Fibroblast of lung (primary cell): ENCODE measurements around the gene MICAL3. TPM values are rescaled to one million over a fixed set of nuclear protein-coding genes. Genes with fewer than 3 reads are reported as not detected.

Experiments used
- DNase-seq, 2 donors: peaks; one replicate each; pipeline versions ENCODE4 v3.0.0 to v3.0.0-alpha.2; 2010; ENCODE audit warnings: low read depth in 2 of 2
- H2AFZ ChIP-seq: 2 replicates; pipeline ENCODE4 v1.5.1; 2012; ENCODE audit warnings: low read length, control low read depth, inconsistent platforms
- H3K27ac ChIP-seq: 2 replicates; pipeline ENCODE4 v1.5.1; 2011; ENCODE audit warnings: low read length, control low read depth; ENCODE audit not compliant: insufficient read depth
- H3K27me3 ChIP-seq: 2 replicates; pipeline ENCODE4 v1.5.1; 2011; ENCODE audit warnings: mild to moderate bottlenecking, low read length; ENCODE audit not compliant: control insufficient read depth, insufficient read depth
- H3K36me3 ChIP-seq: 2 replicates; pipeline ENCODE4 v1.5.1; 2011; ENCODE audit warnings: low read length; ENCODE audit not compliant: control insufficient read depth, insufficient read depth
- H3K4me1 ChIP-seq: 2 replicates; pipeline ENCODE4 v1.5.1; 2011; ENCODE audit warnings: low read length; ENCODE audit not compliant: control insufficient read depth, insufficient read depth; ENCODE audit errors: extremely low read depth
- H3K4me2 ChIP-seq: 2 replicates; pipeline ENCODE4 v1.5.1; 2011; ENCODE audit warnings: low read length, control low read depth; ENCODE audit not compliant: insufficient read depth; ENCODE audit errors: extremely low read depth
- H3K4me3 ChIP-seq, 4 experiments: fragments of 200-600 bp in 1 of 4; sonication (generic) in 1 of 4; replicated peaks in 1 of 4; 2 replicates each; pipeline ENCODE4 v1.5.1; 2011 to 2016; ENCODE audit warnings: low read length in 4 of 4, low read depth in 3 of 4, mild to moderate bottlenecking in 3 of 4, control low read depth in 2 of 4, inconsistent platforms in 1 of 4, mixed read lengths in 1 of 4; ENCODE audit not compliant: insufficient read depth in 1 of 4; ENCODE audit errors: control extremely low read depth in 1 of 4
- H3K79me2 ChIP-seq: 2 replicates; pipeline ENCODE4 v1.5.1; 2012; ENCODE audit warnings: mild to moderate bottlenecking, low read length, inconsistent platforms; ENCODE audit not compliant: control insufficient read depth, insufficient read depth
- H3K9ac ChIP-seq: 2 replicates; pipeline ENCODE4 v1.5.1; 2011; ENCODE audit warnings: mild to moderate bottlenecking, low read length, control low read depth; ENCODE audit not compliant: insufficient read depth
- H3K9me3 ChIP-seq: 2 replicates; pipeline ENCODE4 v1.5.1; 2012; ENCODE audit warnings: low read depth, low read length; ENCODE audit not compliant: control insufficient read depth, insufficient read depth
- H4K20me1 ChIP-seq: 2 replicates; pipeline ENCODE4 v1.5.1; 2011; ENCODE audit warnings: low read length; ENCODE audit not compliant: control insufficient read depth, insufficient read depth; ENCODE audit errors: extremely low read depth
- EZH2 ChIP-seq: IDR thresholded peaks from 2 replicates; pipeline ENCODE4 v1.5.1; 2012; ENCODE audit warnings: low read length, control low read depth, mild to moderate bottlenecking; ENCODE audit errors: missing control alignments
- polyA plus RNA-seq, 2 donors: library from polyadenylated mRNA; depleted of rRNA in 1 of 2; stranded (reverse) in 1 of 2; unstranded in 1 of 2; fragments of >200 nt; gene quantifications; 2 replicates each; pipeline ENCODE4 v1.2.1, GENCODE V29; 2011 to 2012; ENCODE audit warnings: missing spikeins in 1 of 2
- total RNA-seq: library from RNA; depleted of rRNA; stranded (reverse); fragments of >200 nt; gene quantifications from 2 replicates; pipeline ENCODE4 v1.2.1, GENCODE V29; 2014
- TF ChIP-seq, protein P1 (sequence below), 2 donors: IDR thresholded peaks in 1 of 2; conservative IDR thresholded peaks in 1 of 2; 1 replicate in 1 of 2; 2 replicates in 1 of 2; pipeline ENCODE4 v1.5.1; 2011 to 2012; ENCODE audit warnings: low read length in 2 of 2, control low read depth in 1 of 2, inconsistent platforms in 1 of 2, low read depth in 1 of 2, mild to moderate bottlenecking in 1 of 2

The MICAL3 gene
- total and polyA plus RNA-seq, 2 donors (not counting 1 experiment from before 2014, with no cell fraction given) = 10.8 to 22.6 TPM

DNA sequence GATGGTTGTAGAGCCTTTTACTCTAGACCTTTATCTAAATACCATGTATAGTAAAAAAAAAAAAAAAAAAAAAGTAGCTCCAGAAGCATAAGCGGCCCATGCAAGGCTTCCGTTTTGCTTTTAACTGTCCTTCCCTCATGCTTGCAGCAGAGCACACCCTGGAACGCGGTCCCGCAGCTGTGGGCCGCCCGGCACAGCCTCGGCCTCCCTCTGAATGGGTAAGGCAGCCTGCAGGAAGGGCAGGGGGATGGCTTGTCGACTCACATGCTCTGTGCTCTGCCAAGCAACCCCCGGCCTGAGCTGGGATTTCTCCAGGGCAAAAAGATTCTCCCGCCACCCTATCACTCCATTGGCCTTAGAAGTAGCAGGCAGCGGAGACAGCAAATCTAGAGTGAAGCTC is 148.7 kb downstream of the MICAL3 start:
- Histone ChIP-seq H3K4me2 (no peak overlapping the region), H3K9me3 (no peaks in the 10 kb centered on the region), H3K4me1 (no peaks in the 10 kb centered on the region), H3K36me3 (peaks cover 7% of the 10 kb centered on the region), H3K27me3 (no peaks in the 10 kb centered on the region), H4K20me1 (no peaks in the 10 kb centered on the region), H3K27ac (no peak overlapping the region), H3K9ac (no peak overlapping the region), H2AFZ (no peak overlapping the region), H3K79me2 (no peaks in the 10 kb centered on the region), H3K4me3 (no peak overlapping the region)
- DNase-seq = no peak
- TF ChIP-seq, protein P1, sequence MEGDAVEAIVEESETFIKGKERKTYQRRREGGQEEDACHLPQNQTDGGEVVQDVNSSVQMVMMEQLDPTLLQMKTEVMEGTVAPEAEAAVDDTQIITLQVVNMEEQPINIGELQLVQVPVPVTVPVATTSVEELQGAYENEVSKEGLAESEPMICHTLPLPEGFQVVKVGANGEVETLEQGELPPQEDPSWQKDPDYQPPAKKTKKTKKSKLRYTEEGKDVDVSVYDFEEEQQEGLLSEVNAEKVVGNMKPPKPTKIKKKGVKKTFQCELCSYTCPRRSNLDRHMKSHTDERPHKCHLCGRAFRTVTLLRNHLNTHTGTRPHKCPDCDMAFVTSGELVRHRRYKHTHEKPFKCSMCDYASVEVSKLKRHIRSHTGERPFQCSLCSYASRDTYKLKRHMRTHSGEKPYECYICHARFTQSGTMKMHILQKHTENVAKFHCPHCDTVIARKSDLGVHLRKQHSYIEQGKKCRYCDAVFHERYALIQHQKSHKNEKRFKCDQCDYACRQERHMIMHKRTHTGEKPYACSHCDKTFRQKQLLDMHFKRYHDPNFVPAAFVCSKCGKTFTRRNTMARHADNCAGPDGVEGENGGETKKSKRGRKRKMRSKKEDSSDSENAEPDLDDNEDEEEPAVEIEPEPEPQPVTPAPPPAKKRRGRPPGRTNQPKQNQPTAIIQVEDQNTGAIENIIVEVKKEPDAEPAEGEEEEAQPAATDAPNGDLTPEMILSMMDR (conservative IDR thresholded peaks at IDR 0.05 in 1 of 2, IDR thresholded peaks at IDR 0.05 in 1 of 2; ENCODE audit: low read depth in 1 of 2, low read length in 2 of 2) = no peak
- no peak for TF ChIP-seq EZH2

GRCh38 chr22:17875156-17875555 is 149.2 kb downstream of the MICAL3 start:
- Histone ChIP-seq H3K27ac (no peak overlapping the region), H3K4me3 (no peak overlapping the region), H3K4me2 (no peak overlapping the region), H3K9me3 (no peaks in the 10 kb centered on the region), H2AFZ (no peak overlapping the region), H3K36me3 (peaks cover 5% of the 10 kb centered on the region), H3K79me2 (no peaks in the 10 kb centered on the region), H3K4me1 (no peaks in the 10 kb centered on the region), H3K9ac (no peak overlapping the region), H3K27me3 (no peaks in the 10 kb centered on the region), H4K20me1 (no peaks in the 10 kb centered on the region)
- DNase-seq = no peak
- TF ChIP-seq EZH2 = no peak
- TF ChIP-seq, protein P1 (conservative IDR thresholded peaks at IDR 0.05 in 1 of 2, IDR thresholded peaks at IDR 0.05 in 1 of 2; ENCODE audit: low read depth in 1 of 2, low read length in 2 of 2) = no peak

DNA sequence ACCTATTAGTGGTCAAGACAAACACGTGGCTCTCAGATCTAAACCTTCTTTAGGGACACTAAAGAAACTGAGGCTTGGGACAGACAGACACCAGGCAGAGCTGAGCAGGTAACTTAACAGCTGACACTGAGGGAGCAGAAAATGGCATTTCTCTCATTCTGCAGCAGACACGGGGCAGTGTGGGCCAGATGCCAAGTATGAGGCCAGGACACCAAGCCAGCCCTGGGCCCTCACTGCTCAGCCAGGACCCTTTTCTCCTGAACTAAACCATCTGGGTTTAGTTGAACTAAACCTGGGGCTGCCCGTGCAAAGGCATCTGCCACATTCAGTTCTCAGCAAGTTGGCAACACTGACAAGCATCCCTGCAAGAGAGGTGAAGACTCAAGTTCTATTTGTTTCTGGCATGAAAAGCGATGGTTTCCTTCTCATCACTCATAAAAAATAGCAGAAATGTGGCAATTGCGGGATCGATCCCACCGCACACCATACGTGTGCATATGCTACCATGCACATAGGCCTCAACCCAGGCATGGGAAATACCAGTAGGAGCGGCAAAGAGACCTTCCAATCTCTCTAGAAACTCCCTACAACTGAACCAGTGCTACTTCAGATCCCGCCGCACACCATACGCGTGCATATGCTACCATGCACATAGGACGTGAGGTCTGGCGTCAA is 150.0 kb downstream of the MICAL3 start:
- Histone ChIP-seq H3K27ac (no peak overlapping the region), H4K20me1 (no peaks in the 10 kb centered on the region), H3K4me3 (no peak overlapping the region), H3K79me2 (no peaks in the 10 kb centered on the region), H3K27me3 (no peaks in the 10 kb centered on the region), H3K4me1 (no peaks in the 10 kb centered on the region), H3K9ac (no peak overlapping the region), H3K4me2 (no peak overlapping the region), H3K9me3 (no peaks in the 10 kb centered on the region), H2AFZ (no peak overlapping the region), H3K36me3 (peaks cover 4% of the 10 kb centered on the region)
- no peak for DNase-seq
- TF ChIP-seq, protein P1 (conservative IDR thresholded peaks at IDR 0.05 in 1 of 2, IDR thresholded peaks at IDR 0.05 in 1 of 2; ENCODE audit: low read depth in 1 of 2, low read length in 2 of 2) = no peak
- no peak for TF ChIP-seq EZH2
